HG03354 (cell line): ENCODE measurements around the gene MRPS35.

Source experiments
- ATAC-seq: cut with Tn5 transposase; IDR thresholded peaks from one replicate; pipeline ENCODE4 v1.9.1; 2021; ENCODE audit warnings: mild to moderate bottlenecking; ENCODE audit not compliant: unreplicated experiment, poor library complexity, severe bottlenecking

MRPS35 gene

DNA sequence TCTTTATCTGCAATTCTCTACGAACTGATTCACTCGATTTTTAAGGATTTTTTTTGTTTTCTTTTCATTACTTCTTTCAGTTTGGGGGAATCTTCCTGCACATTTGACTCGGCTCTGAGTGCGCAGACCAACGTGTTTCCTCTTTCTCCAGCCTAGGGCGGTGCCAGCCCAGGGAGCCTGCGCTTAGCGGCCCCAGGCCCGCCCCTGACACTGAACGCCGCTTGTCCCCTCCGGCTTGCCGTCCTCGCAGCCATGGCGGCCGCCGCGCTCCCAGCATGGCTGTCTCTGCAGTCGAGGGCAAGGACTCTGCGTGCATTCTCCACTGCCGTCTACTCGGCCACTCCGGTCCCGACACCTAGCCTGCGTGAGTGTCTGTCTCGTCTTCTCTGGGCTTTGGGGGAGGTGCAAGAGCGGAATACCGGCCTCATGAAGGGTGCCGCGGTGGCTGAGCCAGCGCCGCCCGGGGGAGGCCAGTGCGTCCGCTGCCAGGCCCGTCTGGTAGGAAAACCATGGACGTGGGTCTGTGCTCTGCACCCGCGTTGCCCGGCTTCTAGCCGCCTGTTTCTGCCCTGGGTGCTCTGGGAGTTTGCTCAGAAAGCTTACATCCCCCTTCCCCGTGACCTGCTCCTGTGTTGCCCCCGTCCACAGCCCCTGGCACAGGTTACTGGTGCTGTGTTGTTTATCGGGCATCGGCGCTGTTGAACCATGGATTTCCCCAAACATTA, at the start of gene MRPS35:
Gene MRPS35 (plus strand): TSS at position 241 of the 725 bp plus-strand sequence. CDS start 12 bp downstream, at position 253.
- peak; percentile 95 for ATAC-seq

DNA sequence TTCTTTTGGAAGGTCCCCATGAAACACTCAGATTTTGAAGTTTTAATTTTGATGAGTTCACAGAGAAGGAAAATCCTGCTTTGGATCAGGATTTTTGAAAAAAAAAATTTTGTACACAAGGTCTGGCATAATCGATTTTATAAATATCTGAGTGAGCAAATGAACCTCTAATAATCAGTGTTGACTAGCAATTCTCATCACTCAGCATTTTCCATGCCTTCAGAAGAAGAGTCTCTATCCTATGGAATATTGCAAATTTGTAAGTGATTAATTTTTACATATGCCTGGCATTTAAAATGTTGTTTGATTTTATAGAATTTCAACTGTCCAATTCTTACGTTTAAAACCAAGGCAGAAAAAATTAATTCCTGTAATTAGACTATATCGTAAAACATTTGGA, 44.9 kb upstream of the MRPS35 start:
- ATAC-seq, result no peak

DNA sequence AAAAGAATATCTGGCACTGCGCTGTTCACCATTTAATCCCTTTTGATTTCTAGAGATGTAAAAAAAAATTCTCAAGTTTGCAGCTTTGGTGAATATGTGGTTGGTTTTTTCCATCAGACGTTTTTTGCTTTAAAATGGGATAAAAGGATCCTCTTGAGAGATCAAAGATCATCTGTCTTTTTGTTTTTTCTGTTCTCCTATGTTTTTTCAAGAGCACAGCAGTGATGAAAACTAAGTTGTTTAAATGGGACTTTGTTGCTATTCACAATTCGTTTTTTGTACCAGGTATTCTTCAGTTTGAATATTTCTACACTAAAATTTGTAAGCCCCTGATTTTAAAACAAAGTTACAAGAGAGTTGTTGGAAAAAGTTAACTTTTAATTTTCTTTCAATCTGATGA, 44.1 kb upstream of the MRPS35 start:
- ATAC-seq, result no peak

DNA sequence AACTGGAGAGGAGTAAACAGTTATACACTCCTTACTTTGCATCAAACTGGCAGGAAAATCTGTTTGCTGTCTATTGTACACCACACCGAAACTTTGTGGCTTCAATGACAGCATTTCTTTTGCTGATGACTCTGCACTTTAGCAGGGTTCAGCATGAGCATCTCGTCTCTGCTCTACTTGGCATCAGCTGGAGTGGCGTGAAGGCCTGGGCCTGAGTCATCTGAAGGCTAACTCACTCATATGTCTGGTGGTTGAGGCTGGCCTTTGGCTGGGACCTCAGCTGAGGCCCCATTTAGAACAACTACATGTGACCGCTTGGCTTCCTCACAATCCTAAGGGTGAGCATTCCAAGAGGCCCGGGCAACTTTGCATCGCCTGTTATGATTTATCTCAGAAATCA, 43.1 kb upstream of the MRPS35 start:
- ATAC-seq, result no peak

DNA sequence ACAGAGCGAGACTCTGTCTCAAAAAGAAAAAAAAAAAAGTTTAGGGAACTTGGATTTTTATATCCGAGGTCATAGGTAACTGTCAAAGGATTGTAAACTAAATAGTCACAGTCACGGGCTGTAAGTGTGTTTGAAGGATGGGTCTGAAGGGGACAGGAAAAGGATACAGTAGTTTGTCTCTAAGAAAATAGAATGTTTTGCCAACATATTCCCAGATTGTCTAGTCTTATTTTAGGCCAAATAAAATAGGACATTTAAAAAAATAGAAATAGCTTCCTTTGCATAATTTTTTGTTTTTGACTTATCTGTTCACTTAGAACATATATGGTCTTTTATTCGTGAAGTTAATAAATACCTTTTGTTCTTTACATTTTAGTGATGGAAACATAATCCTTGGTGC, 38.6 kb upstream of the MRPS35 start:
- ATAC-seq, result no peak

DNA sequence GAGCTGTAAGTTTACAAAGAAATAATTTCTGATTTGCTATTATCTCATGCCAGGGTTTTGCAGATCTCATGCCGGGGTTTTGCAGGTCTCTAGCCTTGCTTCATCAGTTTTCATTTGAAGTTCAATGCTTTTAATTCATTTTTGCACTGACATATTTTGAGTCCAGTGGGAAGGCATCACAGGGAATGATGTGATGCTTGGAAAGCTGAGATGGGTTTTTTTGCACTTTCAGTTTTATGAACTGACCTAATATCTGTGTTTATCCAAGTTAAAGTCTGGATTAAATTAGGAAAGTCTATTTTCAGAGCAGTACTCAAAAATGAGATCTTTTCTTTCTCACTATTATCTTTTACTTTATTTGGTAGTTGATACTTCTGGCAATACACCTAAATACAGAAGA, 38.0 kb upstream of the MRPS35 start:
- no peak for ATAC-seq

DNA sequence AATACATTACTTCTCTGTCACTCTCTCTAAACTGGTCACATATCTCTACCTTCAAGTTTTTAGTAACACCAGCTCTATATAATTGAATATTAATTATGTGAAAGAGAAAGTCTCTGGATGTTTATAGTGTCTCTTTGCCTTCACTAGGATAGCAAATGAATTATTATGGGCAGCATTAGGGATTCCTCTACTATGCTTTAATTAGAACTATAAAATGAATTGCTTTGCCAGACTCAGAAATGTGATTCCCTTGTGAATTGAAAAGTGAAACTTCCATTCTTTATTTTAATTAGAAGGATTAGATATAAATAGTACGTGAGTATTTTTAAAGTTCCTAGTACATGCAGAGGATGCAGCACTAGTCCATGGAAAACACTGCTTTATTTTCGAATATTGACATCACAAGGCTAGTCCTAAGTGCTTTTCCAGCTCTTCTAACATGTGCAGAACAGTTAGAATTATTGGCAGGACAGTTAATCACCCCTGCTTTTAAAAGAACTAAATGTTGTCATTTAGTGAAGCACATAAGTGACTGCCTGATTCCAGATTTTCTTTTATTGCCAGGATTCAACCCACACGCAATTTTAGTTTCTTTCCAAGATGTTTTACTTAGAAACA, 37.4 kb upstream of the MRPS35 start:
- ATAC-seq, result no peak

DNA sequence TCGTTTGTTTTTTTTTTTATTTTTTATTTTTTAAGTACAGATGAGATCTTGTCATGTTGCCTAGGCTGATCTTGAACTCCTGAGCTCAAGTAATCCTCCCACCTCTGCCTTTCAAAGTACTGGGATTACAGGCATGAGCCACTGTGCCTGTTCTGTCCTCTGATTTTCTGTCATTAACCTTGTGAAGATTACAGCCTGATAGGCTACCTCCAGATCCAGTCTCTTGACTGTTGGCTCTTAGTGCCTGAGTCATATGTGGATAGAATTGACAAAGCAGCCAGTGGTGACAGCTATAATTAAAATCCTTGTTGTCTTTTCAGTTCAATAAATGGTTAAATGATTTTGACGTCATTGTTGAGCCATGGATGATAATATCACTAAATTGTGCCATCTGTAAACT, 35.6 kb upstream of the MRPS35 start:
- ATAC-seq, result no peak

DNA sequence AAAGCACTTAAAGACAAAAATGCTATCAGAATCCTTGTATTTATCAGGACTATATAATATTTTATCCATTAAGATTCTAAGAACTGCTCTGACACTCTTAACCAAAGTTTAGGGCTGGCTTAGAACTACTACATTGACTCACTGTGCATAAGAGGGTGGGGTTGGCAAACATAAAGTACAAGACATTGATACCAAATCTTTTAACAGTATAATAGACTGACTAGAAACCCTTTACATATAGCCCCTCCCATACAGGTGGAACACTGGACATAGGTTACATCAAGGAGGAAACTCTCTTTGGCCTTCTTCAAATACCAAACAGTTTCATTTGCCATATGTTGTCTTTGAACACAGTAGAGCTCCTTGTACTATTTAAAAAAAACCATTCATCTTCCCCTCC, 30.0 kb upstream of the MRPS35 start:
- no peak for ATAC-seq

DNA sequence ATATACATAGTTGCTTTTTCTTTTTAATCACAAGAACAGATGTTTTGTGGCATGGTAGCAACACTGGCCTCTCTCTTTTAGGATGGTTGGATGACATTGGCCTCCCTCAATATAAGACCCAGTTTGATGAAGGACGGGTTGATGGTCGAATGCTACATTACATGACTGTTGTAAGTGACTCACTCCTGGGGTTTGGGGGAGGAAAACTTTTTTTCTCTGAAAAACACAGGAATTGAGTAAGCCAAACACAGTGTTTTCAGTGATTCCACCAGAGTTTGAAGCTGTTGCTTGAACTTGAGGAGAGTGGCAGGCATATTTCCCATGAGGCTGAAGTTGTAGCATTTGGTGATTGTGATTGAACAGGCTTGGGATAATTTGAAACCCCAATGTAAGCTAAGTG, 28.1 kb upstream of the MRPS35 start:
- no peak for ATAC-seq

DNA sequence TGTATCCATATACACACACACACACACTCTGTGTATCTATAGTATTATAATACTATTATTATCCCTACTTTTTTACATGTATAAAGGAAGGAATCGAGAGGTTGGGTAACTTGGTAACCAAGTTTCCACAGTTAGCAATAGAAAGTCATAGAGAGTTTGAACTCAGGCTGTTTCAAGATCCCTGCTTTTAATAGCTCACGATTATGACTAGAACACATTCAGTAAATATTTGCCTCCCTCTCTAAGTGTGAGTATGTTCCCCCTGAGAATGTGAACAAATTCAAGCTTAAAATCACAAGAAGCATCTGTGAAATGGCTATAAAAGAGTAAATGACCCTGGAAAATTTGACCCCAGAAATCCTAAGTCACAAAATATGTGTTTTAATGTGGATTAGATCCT, 25.4 kb upstream of the MRPS35 start:
- ATAC-seq, result no peak

DNA sequence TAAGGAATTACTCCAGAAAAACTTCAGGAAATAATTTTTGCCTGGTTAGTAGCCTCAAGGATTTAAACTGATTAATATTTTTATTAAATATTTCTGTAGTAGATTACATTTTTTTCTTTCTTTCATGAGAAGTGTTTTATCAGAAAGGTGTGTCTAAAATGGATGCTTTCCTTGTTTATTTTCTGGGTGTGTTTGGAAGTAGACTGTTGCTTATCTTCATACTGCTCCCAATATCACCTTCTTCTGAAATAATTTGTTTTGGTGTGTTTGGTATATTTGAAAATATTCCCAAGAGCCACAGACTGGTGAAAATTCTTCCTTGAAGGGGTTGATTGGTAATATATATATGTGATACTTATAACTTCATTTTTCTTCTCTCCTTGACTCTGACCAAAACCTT, 24.5 kb upstream of the MRPS35 start:
- no peak for ATAC-seq

DNA sequence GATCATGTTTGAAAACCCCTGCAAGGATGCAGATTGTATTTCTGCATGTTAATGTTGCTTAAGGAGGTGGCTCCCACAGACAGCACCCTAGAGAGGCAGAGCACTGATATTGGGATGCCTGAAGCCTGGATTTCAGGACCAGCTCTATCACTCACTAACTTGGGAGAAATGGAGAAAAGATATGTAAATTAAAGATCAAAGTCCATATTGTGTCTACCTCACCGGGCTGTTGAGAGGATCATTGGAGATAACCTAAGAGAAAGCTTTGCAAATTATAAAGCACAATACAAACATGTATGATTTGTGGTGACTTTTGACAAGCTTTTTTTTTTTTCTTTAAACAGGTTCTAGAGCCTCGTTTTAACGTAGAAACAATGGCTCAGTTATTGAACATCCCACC, 22.0 kb upstream of the MRPS35 start:
- ATAC-seq, result no peak

DNA sequence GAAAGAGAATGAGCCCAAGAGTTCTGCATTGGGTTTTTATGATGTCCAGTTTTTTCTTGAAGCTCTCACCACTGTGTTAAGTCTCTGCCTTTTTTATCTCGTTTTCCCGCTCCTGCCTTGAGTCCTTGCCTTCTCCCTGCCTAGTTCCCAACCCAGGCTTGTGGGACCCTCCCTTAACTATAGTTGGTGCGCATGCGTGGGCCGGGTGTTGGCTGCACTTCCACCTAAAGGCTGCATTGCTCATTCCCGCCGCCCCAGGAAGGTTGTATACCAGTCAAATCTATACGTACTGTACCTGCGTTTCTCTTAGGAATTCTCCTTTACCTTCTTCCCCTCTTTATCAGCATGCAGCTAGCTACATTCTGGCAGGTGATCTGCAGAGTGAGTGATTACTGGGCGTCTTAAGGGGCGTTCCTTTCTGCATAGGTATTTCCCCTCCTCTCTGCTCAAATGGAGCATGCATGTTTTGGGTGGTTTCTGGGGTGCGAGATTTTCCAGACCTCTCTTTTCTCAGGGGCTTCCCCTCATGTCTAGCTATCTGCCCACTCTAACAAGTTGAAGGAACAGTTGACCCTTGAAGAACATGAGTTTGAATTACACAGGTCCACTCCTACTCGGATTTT, 21.0 kb upstream of the MRPS35 start:
- ATAC-seq, result no peak

DNA sequence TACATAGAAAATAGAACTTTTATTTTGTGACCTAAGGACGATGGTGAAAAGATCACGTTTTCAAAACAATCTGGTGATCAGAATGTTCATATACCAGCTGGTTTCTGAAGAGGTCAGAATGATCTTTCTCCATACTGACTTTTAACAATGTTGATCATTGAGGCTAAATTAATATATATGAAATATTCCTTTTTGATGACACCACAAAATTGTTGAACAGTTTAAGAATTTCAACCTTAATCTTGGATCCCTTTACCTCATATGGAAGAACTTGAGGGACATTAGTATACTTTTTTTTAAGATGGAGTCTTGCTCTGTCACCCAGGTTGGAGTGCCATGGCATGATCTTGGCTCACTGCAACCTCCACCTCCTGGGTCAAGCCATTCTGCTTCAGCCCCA, 17.2 kb upstream of the MRPS35 start:
- ATAC-seq, result no peak

DNA sequence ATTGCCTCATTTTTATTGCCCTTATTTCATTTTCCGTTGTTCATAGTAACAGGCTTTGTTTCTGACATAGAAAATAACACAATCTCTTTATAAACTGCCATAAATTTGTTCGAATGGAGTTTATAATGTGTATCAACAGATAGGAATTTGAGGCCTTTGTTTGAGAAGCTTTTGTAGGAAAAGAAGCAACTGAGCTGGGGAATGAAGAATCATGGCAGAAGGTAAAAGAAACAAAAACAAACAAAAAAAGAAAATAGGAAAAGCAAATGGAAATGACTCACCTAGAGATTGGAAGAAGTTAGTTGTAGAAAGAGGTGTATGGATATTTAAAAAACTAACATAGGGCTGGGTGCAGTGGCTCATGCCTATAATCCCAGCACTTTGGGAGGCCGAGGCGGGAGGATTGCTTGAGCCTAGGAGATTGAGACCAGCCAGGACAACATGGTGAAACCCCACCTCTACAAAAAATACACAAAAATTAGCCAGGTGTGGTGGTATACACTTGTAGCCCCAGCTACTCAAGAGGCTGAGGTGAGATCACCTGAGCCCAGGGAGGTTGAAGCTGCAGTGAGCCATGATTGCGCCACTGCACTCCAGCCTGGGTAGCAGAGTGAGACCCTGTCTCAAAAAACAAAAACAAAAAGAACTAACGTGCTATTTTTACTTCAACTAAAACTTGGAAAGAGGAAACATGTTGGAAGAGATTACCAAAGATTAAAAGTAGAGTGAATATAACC, 14.9 kb upstream of the MRPS35 start:
- ATAC-seq, result no peak

DNA sequence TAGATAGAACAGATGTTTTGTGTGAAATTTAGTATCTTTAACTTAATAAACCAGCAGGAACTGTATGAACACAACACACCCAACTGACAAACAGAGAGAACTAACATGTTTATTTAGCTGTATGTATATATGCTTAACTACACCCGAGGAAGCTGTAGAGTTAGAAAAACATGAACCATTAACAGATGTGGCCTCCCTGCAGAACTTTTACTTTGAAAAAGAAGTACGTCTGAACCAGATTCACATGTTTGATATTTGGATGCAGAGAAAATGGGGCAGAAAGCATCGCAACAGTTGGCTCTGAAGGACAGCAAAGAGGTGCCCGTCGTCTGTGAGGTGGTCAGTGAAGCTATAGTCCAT, 14.4 kb upstream of the MRPS35 start, which contains the start of gene REP15:
Gene REP15 (plus strand): TSS at position 155 of the 360 bp plus-strand sequence. CDS start 116 bp downstream, at position 271.
- no peak for ATAC-seq

DNA sequence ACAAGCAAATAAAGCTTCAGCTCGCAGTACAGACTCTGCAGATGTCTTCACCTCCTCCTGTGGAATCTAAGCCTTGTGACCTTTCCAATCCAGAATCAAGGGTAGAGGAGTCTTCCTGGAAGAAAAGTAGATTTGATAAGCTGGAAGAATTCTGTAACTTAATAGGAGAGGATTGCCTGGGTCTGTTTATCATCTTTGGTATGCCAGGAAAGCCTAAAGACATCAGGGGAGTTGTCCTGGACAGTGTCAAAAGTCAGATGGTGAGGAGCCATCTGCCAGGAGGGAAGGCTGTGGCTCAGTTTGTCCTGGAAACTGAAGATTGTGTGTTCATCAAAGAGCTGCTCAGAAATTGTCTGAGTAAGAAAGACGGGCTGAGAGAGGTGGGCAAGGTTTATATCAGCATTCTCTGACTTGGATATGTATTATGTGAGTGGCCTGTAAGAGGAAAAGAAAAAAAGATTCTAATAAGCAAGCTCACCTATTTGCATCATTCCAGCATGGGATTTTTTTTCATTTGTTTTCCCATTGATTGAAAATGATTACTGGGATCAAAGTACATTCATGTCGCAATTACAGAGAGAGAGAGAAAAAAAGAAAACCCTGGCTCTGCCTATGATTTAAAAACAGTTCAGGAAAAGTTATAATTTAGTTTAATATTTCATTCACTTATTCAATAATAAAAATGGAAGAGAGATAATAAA, 13.6 kb upstream of the MRPS35 start:
- no peak for ATAC-seq

DNA sequence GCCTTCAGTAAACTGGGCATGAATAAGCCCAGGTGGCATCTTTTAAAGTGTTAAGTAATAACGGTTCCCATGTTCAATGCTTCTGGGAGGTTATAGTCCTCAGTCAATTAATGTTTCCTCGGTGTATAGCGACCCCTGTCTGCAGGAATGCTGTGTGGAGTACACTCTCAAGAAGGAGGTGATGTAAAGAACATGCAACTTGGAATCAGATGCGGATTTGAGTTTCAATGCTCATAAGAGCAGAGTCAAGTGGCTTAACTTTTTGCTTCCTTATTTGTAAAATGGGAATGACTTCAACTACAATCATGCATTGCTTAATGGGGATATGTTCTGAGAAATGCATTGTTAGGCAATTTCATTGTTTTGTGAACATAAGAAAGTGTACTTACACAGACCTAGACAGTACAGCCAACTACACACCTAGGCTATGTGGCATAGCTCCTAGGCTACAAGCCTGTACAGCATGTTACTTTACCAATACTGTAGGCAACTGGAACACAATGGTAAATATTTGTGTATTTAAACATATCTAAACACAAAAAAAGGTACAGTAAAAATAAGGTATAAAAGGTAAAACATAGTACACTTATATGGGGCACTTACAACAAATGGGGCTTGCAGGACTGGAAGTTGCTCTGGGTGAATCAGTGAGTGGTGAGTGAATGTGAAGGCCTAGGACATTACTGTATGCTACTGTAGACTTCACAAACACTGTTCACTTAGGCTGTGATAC, 6.7 kb upstream of the MRPS35 start:
- peak; percentile 88 for ATAC-seq
